ENCODE results near the gene RCN2.
A peak's percentile ranks its signal among the peaks of the same experiment; 100 is the strongest.

RCN2 gene

GRCh38 chr15:76996076-76996525 is 64.6 kb downstream of the RCN2 start:
- peak overlapping the region; percentile 39 for H3K4me3 ChIP-seq (ENCODE audit: low read depth, low read length)
- TF ChIP-seq CTCF (IDR thresholded peaks at IDR 0.05; ENCODE audit: borderline replicate concordance, insufficient read depth, low read depth, low read length), result no peak

- no peak for TF ChIP-seq CTCF (IDR thresholded peaks at IDR 0.05; ENCODE audit: borderline replicate concordance, insufficient read depth, low read depth, low read length)
- peak overlapping the region; percentile 1 for H3K4me3 ChIP-seq (ENCODE audit: low read depth, low read length)
Observed at GRCh38 chr15:76996526-76997401, 65.2 kb downstream of the RCN2 start.

GRCh38 chr15:76998663-76999285 is 67.2 kb downstream of the RCN2 start:
- TF ChIP-seq CTCF (IDR thresholded peaks at IDR 0.05; ENCODE audit: borderline replicate concordance, insufficient read depth, low read depth, low read length), result no peak
- H3K4me3 ChIP-seq (ENCODE audit: low read depth, low read length), result no peak overlapping the region

- TF ChIP-seq CTCF (IDR thresholded peaks at IDR 0.05; ENCODE audit: borderline replicate concordance, insufficient read depth, low read depth, low read length), result no peak
Observed at GRCh38 chr15:76999996-77000395, 68.4 kb downstream of the RCN2 start.

GRCh38 chr15:77001351-77001750 is 69.8 kb downstream of the RCN2 start:
- no peak for TF ChIP-seq CTCF (IDR thresholded peaks at IDR 0.05; ENCODE audit: borderline replicate concordance, insufficient read depth, low read depth, low read length)
- no peak overlapping the region for H3K4me3 ChIP-seq (ENCODE audit: low read depth, low read length)

More at GRCh38 chr15:76999996-77000395, 68.4 kb downstream of the RCN2 start:
- no peak overlapping the region for H3K4me3 ChIP-seq (ENCODE audit: low read depth, low read length)

- no peak overlapping the region for H3K4me3 ChIP-seq (ENCODE audit: low read depth, low read length)
- TF ChIP-seq CTCF (IDR thresholded peaks at IDR 0.05; ENCODE audit: borderline replicate concordance, insufficient read depth, low read depth, low read length), result no peak
Observed at GRCh38 chr15:77001966-77002365, 70.4 kb downstream of the RCN2 start.
